GM23248 (cell line): ENCODE data around the gene TTYH3. TPM values are rescaled to one million over a fixed set of nuclear protein-coding genes. Genes with fewer than 3 reads are reported as not detected.
A peak's percentile ranks its signal among the peaks of the same experiment; 100 is the strongest.

Experiments used
- DNase-seq: peaks from one replicate; pipeline ENCODE4 v3.0.0-alpha.2; 2015
- H2AFZ ChIP-seq: fragments of 200-600 bp; sonication (generic); 2 replicates; pipeline ENCODE4 v1.6.1; 2016; ENCODE audit warnings: antibody characterized with exemption
- H3F3A ChIP-seq: fragments of 200-600 bp; sonication (generic); 2 replicates; pipeline ENCODE4 v1.6.1; 2016; ENCODE audit warnings: mild to moderate bottlenecking, antibody characterized with exemption, mixed run types; ENCODE audit not compliant: insufficient read depth
- H3K27ac ChIP-seq: fragments of 200-600 bp; sonication (generic); 2 replicates; pipeline ENCODE4 v1.5.1; 2016; ENCODE audit warnings: mild to moderate bottlenecking
- H3K27me3 ChIP-seq: fragments of 200-600 bp; sonication (generic); replicated peaks from 2 replicates; pipeline ENCODE4 v1.6.1; 2016; ENCODE audit warnings: mild to moderate bottlenecking; ENCODE audit not compliant: insufficient read depth
- H3K36me3 ChIP-seq: fragments of 200-600 bp; sonication (generic); 2 replicates; pipeline ENCODE4 v1.6.1; 2016; ENCODE audit warnings: low read depth, mild to moderate bottlenecking
- H3K4me1 ChIP-seq: fragments of 200-600 bp; sonication (generic); 2 replicates; pipeline ENCODE4 v1.6.1; 2016; ENCODE audit warnings: mild to moderate bottlenecking; ENCODE audit not compliant: insufficient read depth
- H3K4me2 ChIP-seq: fragments of 200-600 bp; sonication (generic); one replicate; pipeline ENCODE4 v1.6.1; 2016; ENCODE audit warnings: mild to moderate bottlenecking; ENCODE audit not compliant: unreplicated experiment
- H3K4me3 ChIP-seq: fragments of 200-600 bp; sonication (generic); 2 replicates; pipeline ENCODE4 v1.5.1; 2016; ENCODE audit warnings: mild to moderate bottlenecking
- H3K79me2 ChIP-seq: fragments of 200-600 bp; sonication (generic); 2 replicates; pipeline ENCODE4 v1.6.1; 2016; ENCODE audit warnings: mild to moderate bottlenecking; ENCODE audit not compliant: insufficient read depth
- H3K9ac ChIP-seq: fragments of 200-600 bp; sonication (generic); 2 replicates; pipeline ENCODE4 v1.6.1; 2016; ENCODE audit warnings: mild to moderate bottlenecking
- H3K9me2 ChIP-seq: fragments of 200-600 bp; sonication (generic); 2 replicates; pipeline ENCODE4 v1.6.1; 2016; ENCODE audit warnings: mixed run types, mild to moderate bottlenecking, moderate library complexity; ENCODE audit not compliant: insufficient read depth
- H3K9me3 ChIP-seq: fragments of 200-600 bp; sonication (generic); one replicate; pipeline ENCODE4 v1.6.1; 2017; ENCODE audit warnings: low read depth
- H4K20me1 ChIP-seq: fragments of 200-600 bp; sonication (generic); 2 replicates; pipeline ENCODE4 v1.6.0; 2016; ENCODE audit not compliant: insufficient read depth
- EZH2 ChIP-seq: fragments of 200-600 bp; sonication (generic); IDR thresholded peaks from 2 replicates; pipeline ENCODE4 v1.6.1; 2018; ENCODE audit warnings: antibody characterized with exemption, mild to moderate bottlenecking; ENCODE audit not compliant: insufficient read depth, poor library complexity, severe bottlenecking
- EZH2phosphoT487 ChIP-seq: fragments of 200-600 bp; sonication (generic); IDR thresholded peaks from 2 replicates; pipeline ENCODE4 v1.6.1; 2018; ENCODE audit warnings: antibody characterized with exemption, moderate library complexity, mild to moderate bottlenecking, low read depth; ENCODE audit not compliant: insufficient read depth
- WGBS, 2 experiments: methylation state at CpG; one replicate each; pipeline ENCODE4 v1.1.6; 2015 to 2017; ENCODE audit warnings: low lambda C conversion rate in 2 of 2, low coverage in 1 of 2; ENCODE audit errors: missing lambda C conversion rate in 2 of 2; 5-methylcytosine and 5-hydroxymethylcytosine counted together
- in situ Hi-C: fragments of 300-500 bp; cut with MboI; formaldehyde crosslinking; loops from 2 replicates; pipeline ENCODE4 v1.15.0; 2020
- polyA plus RNA-seq: library from polyadenylated mRNA; unstranded; fragments of >200 nt; fragmentation: Nextera tagmentation; extraction: Ambion mirVana; gene quantifications from 2 replicates; pipeline ENCODE4 v1.2.1, GENCODE V29; 2016
- total RNA-seq: library from RNA; depleted of rRNA; stranded (reverse); fragments of >200 nt; shearing (Covaris generic); gene quantifications from 2 replicates; pipeline ENCODE4 v1.2.3, GENCODE V29; 2014; rRNA removed

TTYH3 gene
- total RNA-seq = 25.3 and 33.6 TPM in 2 replicates
- 43.5 and 46.0 TPM in 2 replicates for polyA plus RNA-seq

- no peaks in the 10 kb centered on the region for H3K9me2 ChIP-seq
- peak within 1 kb of the TSS; percentile 87 for H3K9ac ChIP-seq
- WGBS, 2 experiments = 1% methylated on average over 18 to 56 of the region's 62 CpGs
- no peaks in the 10 kb centered on the region for H3K36me3 ChIP-seq
- H3K79me2 ChIP-seq = peaks cover 39% of the 10 kb centered on the region
- in situ Hi-C loops = no loop called here
- TF ChIP-seq EZH2phosphoT487 (no peak), EZH2 (no peak)
- peak within 1 kb of the TSS; percentile 80 for H3K4me3 ChIP-seq
- H3K27me3 ChIP-seq = no peaks in the 10 kb centered on the region
- H3K4me2 ChIP-seq = peak within 1 kb of the TSS; percentile 97
- no peak for DNase-seq
- no peaks in the 10 kb centered on the region for H3K9me3 ChIP-seq
- H4K20me1 ChIP-seq = no peaks in the 10 kb centered on the region
- peak within 1 kb of the TSS; percentile 95 for H3K27ac ChIP-seq
- H3K4me1 ChIP-seq = peaks cover 15% of the 10 kb centered on the region
- peaks cover 4% of the 10 kb centered on the region; the same call in 1 of the 2 replicates for H3F3A ChIP-seq
- peak within 1 kb of the TSS; percentile 97 for H2AFZ ChIP-seq
These were observed at the start of gene TTYH3 for GRCh38 chr7:2631946-2632732. Gene TTYH3, plus strand, starts transcription at chr7:2631986. Its CDS starts 170 bp downstream, at chr7:2632156.

GRCh38 chr7:2582006-2582735 is 49.6 kb upstream of the TTYH3 start:
- H3K27ac ChIP-seq = no peak overlapping the region
- no peak overlapping the region for H3K9ac ChIP-seq
- H4K20me1 ChIP-seq = no peaks in the 10 kb centered on the region
- H3K9me2 ChIP-seq = no peaks in the 10 kb centered on the region
- in situ Hi-C loops = no loop called here
- no peak overlapping the region for H3K4me3 ChIP-seq
- no peak for DNase-seq
- no peaks in the 10 kb centered on the region for H3K79me2 ChIP-seq
- TF ChIP-seq EZH2phosphoT487 (no peak), EZH2 (no peak)
- H3K4me1 ChIP-seq = no peaks in the 10 kb centered on the region
- no peak overlapping the region for H2AFZ ChIP-seq
- no peaks in the 10 kb centered on the region for H3K27me3 ChIP-seq
- H3K36me3 ChIP-seq = peaks cover 13% of the 10 kb centered on the region
- WGBS, 2 experiments = 86 to 90% methylated on average over 20 to 24 of the region's 24 CpGs
- H3K9me3 ChIP-seq = no peaks in the 10 kb centered on the region
- no peak overlapping the region for H3K4me2 ChIP-seq
- H3F3A ChIP-seq = no peaks in the 10 kb centered on the region

GRCh38 chr7:2583798-2584580 is 47.8 kb upstream of the TTYH3 start:
- 91 to 92% methylated on average over 18 to 40 of the region's 54 CpGs for WGBS, 2 experiments
- no peak for TF ChIP-seq EZH2phosphoT487
- no peak for TF ChIP-seq EZH2
- Histone ChIP-seq H3K36me3 (peaks cover 13% of the 10 kb centered on the region), H3K4me3 (no peak overlapping the region), H3F3A (no peaks in the 10 kb centered on the region), H3K9me3 (no peaks in the 10 kb centered on the region), H3K27ac (no peak overlapping the region), H2AFZ (no peak overlapping the region), H3K4me1 (no peaks in the 10 kb centered on the region), H3K79me2 (no peaks in the 10 kb centered on the region), H4K20me1 (no peaks in the 10 kb centered on the region), H3K9ac (no peak overlapping the region), H3K27me3 (no peaks in the 10 kb centered on the region), H3K4me2 (no peak overlapping the region), H3K9me2 (no peaks in the 10 kb centered on the region)
- no peak for DNase-seq
- in situ Hi-C loops = no loop called here

DNA sequence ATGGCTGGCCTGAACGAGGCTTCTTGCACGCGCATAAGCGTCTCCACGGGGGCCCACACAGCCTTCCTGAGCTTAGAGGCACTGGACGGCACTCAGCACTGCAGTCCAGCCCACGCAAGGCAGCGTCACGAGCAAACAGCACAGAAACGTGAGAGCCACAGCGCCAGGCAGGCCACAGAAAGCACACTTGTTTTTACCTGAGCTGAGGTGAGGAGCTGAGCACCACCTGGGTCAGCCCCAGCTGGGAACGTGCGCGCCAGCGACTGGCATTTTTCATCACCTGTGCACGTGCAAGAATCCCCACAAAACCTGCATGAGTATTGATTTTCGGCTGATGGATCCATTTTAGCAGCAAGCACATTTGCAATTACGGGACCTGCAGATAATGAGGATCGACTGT is 46.3 kb upstream of the TTYH3 start:
- H3K9me3 ChIP-seq = no peaks in the 10 kb centered on the region
- no peak for DNase-seq
- H2AFZ ChIP-seq = no peak overlapping the region
- H3K36me3 ChIP-seq = peaks cover 13% of the 10 kb centered on the region
- 85 to 93% methylated on average over 18 to 19 of the region's 19 CpGs for WGBS, 2 experiments
- H3K4me3 ChIP-seq = no peak overlapping the region
- in situ Hi-C loops = no loop called here
- H4K20me1 ChIP-seq = no peaks in the 10 kb centered on the region
- H3K79me2 ChIP-seq = no peaks in the 10 kb centered on the region
- H3K27ac ChIP-seq = no peak overlapping the region
- H3K27me3 ChIP-seq = no peaks in the 10 kb centered on the region
- H3K9me2 ChIP-seq = no peaks in the 10 kb centered on the region
- H3K4me1 ChIP-seq = no peaks in the 10 kb centered on the region
- no peak for TF ChIP-seq EZH2phosphoT487
- TF ChIP-seq EZH2 = no peak
- H3K4me2 ChIP-seq = no peak overlapping the region
- no peak overlapping the region for H3K9ac ChIP-seq
- H3F3A ChIP-seq = no peaks in the 10 kb centered on the region
